Kasumi-1 (cell line): ENCODE results near the gene DMBX1.

ENCODE experiments used
- DNase-seq, 2 experiments: peaks; one replicate each; lab custom pipeline; 2025; lab: John Stamatoyannopoulos, UW

DMBX1 gene

DNA sequence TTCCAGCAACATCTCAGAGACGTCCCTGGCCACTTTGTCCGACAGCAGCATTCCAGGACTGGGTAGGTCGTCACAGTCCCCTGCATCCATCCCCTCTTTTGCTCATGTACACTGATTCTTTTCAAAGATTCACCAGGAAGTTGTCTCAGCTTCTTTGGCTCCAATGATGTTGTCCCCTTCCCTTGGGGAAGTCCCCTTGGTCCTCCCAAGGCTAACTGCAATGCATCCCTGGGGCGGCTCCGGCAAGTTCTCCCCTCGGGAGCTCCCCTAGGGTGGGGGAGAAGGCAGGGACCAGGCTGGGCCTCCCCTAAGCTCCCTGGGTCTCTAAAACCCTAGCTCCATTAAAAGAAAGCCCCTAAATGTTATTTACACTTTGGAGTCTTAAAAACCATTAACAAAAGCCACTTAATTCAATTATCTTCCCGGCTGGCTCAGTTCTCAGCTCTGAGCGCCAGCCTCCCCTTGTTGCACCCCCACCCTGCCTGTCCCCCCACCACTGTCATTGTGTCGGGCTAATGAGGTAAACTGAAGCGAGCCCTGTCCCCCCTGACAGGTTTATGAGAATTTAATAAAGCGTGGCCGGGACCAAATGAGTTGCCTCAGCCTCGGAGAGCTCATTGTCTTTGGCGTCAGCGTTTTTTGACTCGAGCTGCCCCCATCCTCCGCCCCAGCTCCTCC is 36.5 kb downstream of the DMBX1 start:
- no peak for DNase-seq

DNA sequence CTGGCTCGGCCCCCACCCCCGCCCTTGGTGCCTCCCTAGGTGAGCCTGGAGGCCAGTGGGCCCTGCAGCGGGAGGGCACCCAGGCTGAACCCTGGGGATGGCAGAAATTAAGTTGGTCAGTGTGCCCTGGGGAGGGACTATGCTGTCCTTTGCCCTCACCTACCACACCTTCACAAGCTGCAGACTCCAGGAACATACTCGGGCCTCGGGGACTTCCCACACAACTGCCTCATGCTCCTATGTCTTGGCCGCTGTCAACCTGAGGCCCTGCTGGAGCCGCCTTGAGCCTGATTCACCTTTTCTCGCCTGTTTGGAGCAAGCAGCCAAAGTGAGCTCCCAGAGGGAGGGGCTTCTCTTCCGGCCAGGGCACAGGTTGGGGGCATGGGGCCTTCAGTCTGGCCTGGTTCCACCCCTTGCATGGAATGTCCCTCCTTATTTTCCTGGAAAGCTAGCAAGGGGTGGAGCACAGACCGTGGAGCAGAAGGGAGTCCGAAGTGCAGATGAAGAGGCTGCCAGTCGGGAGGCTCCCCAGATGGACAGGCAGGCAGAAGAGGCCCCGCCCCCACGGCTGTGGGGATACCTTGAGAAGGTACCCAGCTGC is 37.2 kb downstream of the DMBX1 start:
- no peak for DNase-seq

DNA sequence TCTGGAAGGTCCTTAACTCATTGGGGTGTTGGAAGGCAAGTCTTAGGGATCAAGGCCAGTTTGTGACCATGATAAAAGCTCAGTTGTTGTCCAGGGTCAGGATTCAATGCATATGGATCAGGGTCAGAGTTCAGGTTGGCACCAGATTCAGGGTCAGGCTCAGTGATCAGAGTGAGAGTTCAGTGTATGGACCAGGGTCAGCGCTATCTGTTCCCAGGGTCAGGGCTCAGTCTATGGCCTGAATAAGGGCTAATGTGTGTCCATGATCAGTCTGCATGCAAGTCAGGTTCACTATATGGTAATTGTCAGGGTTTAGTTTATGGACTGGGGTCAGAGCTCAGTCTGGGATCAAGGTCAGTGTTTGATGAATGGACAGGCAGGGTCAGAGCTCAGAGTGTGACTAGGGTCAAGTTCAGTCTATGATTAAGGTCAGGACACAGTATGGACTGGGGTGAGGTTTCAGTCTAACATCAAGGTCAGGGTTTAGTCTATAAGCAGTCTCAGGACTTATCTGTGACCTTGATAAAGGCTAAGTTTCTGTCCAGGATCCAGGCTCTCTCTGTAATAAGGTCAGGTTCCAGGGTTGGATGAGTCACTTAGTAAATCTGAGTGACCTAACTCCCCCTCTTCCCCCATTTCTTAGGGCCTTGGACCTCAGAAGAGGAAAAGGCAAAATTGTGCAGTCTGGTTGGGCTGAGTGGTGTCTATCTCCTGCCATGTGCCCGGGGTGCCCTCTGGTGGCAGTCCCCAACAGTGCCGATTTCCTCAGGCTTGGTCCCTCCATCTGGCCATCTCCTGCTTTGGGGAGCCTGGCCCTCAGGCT is 38.0 kb downstream of the DMBX1 start:
- peak; percentile 57 to 84 for DNase-seq

DNA sequence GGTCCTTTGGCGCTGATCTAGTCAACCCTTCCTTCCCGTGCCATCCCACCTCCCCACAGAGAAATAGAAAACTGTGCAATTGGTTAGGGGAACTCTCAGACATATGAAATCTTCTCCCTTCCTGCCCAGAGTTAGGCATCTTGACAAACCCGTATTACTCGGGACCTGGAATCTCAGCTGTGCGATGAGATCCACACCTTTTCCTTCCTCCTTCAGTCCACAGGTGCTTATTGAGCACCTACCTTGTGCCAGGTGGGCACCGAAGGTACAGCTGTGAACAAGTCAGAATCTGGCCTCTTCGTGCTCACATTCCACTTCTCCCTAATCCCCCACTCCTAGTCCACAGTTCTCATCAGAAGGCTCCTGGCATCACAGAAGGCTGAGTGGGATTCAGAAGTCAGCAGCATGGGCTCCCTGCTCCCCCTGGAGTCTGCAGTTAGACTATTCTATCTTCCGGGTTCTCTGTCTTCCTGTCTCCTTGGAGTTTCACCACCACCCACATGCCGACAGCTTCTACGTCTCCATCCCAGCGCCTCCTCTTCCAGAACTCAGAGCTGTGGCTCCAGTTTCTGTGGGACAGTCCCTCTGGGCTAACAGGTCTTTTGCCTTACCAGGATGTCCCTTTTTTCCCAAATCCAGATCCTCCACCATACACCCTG is 38.8 kb downstream of the DMBX1 start:
- DNase-seq = peak in 1 of 2 experiments; percentile 19

DNA sequence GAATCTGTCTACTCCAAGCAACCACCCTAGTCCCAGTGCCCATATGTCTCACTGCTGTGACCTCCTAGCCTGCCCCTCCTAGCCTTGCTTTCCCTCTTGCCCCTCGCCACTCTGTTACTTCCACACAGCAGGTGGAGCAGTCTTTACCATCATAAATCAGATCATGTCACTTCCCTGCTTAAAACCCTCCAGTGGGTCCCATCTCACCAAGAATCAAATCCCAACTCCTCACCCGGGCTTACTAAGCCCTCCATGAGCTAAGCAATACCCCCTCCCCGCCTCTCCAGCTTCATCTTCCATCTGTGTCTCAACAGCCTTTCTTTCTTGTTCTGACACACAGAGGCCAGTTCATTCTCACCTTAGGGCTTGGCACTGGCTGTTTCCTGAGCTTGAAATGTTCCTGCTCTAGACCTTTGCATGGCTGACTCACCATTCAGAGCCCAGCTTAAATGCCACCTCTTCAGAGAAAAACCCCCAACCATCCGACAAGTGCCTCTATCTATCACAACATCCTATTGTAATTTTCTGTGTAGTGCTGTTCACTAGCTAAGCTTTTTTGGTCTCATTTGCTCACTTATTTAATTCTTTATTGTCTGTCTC is 39.5 kb downstream of the DMBX1 start:
- no peak for DNase-seq

DNA sequence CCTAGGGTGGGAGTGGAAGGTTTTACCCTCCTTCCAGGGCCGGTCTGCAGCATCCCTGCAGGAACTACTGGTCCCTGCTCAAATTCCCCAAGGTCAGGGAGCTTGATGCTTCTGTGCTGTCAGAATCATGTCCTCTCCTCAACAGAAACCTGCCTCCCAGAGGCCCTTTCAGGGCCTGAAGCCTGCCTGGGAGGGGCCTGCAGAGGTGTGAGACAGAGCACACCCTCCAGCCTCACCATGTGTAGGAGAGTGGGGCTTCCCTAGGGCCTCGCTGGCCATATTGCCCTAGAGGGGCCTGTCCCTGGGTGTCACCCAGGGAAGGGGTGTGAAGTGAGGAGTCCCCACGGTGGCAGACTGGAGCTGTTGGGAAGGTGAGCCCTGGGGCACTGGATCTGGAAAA is 40.7 kb downstream of the DMBX1 start:
- DNase-seq = no peak

DNA sequence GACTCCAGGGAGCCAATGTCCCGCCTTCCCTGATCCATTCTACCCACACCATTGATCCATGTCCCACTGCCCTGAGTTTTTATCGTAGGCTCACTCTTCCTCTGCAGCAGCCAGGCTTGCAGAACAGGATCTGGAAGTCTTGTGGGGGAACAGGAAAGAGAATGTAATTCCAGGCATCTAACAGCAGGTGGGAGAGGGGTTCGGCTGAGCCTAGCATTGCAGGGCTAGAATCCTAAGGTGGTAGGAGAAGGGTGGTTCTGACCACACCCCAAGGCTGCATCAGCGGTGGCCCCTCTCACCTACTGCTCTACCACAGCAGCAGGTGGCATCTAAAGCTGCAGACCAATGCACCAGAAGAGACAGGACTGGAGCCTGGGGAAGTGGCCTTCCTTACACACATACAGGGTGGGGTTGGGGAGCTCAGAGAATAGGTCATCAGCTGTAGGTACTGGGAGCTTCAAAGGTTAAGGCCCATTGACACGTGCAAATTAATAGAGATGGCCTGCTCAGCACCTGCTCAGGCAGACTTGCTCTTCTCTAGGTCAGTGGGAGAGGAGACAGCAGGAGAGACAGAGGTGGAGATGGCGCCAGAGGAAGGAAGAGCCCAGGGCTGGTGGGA is 41.3 kb downstream of the DMBX1 start:
- no peak for DNase-seq

DNA sequence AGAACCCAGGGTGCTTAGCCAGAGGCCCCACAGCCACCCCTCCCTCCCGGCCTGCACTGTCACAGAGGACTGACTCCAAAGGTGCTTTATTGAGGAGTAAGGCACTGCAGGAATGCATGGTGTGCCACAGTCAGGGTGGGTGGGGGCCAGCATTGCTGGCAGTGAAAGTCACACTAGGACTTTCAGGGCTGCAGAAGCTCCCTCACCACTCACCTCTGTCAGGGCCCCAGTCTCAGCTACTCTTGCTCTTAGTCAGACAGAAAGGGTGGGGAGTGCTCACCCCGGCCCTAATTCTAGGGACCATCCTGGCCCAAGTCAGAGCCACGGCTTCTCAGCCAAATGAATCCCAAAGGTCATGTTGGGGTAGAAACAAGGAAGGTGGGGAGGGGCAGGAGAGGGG is 42.5 kb downstream of the DMBX1 start:
- no peak for DNase-seq

DNA sequence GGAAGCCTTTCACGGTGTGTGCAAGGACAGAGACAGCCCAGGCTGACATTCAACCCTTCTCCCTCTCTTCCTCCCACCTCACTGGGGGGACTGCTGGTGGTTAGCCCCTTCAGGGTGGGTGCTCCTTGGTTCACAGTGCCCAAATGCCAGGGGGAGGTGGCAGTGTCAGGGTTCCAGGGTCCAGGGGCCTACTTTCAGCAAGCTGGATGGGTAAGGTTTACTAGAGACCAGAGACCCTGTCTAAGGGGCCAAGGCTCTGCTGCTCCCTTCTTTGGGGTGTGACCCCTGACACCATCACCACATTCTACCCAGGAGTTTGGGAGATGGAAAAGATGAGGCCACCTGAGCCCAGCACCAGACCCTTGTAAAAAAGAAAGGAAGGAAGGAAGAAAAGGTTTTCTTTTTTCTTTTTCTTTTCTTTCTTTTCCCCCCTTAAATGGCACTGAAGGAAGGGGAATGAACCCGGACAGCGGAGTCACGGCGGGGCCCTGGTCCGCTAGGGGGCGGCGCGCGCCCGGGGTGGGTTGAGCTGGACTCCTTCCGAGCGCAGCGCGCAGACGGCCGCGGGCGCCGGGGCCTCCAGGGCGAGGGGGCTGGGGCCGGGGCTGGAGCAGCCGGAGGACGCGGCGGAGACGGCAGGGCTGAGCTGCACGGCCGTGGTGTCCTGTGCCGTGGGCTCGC is 43.0 kb downstream of the DMBX1 start:
- DNase-seq = peak; percentile 39 to 47

DNA sequence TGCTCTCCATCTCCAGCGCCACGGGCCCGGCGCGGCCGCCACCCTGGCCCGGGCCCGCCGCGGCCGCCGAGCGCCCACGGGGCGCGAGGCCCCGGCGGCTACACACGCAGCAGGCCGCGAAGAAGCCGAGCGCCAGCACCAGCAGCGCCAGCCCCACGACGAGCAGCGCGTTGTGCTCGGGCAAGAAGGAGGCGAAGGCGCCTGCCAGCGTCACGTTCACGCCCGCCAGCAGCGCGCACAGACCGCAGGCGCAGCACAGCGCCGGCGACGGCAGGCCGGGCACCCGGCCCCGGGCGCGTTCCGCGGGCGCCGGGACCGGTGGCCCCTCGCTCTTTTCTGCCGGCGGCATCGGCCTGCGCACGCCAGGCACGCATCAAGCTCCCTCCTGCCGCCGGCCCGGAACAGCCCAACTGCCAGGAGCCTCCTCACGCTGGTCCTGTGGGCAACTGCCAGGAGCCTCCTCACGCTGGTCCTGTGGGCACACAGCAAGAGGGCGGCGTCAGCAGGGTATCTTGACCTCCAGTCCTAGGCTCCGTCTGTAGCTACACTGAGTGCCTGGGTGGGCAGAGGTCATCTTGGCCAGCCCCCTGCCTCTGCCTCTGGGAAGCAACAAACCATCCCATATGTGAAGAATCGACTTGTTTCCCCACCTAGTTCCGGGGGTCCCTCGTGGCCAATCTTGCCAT is 43.7 kb downstream of the DMBX1 start:
- DNase-seq = no peak

DNA sequence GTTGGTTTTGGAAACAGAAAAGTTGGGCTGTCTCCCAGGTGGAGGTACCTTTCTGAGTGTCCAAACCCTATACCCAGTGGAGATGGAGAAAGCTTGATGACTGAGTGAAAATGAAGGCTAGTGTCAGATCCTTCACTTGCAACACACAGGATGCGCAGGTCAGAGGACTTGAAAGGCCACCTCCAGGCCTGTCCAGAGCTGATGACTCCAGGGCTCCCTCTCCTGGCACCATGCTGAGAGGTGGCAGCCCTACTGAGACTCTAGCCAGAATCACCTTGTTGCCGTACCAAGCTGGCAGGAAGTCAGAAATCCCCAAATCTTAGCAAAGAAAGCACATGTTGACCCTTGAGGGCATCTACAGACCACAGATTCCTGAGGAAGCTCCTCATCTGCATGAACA is 45.4 kb downstream of the DMBX1 start:
- DNase-seq = peak; percentile 19 to 25

DNA sequence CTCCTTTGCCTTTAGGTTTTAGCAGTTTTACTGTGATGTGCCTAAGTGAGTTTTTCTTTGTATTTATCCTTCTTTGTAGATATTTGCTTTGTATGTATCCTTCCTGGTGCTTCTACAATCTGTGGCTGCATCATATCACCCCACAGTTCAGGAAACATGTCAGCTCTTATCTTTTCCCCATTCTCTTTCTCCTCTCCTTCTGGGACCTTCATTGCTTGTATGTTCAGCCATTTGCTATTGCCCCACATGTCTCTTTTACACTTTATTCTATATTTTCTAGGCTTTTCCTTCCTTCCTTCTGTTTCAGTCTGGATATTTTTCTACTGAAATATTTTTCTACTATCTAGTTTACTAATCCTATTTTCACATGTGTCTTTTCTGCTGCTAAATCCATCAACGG is 46.9 kb downstream of the DMBX1 start:
- no peak for DNase-seq

DNA sequence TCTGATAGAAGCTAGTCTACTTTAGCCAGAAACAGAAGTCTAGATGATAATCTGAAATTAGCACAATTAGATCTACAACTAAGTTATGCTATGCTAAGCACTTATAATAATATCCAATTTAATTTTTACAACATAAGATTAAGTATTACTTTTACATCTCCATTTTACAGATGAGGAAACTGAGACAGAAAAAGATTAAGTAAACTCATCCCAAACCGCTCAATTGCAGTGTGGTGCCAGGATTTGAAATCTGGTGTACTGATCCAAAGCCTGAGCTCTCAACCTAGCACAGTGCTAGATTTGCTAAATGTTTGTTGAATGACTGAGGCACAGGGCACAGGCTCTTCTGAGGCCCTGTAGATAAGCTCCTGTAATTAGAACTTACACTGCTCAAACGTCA is 48.0 kb downstream of the DMBX1 start:
- no peak for DNase-seq

DNA sequence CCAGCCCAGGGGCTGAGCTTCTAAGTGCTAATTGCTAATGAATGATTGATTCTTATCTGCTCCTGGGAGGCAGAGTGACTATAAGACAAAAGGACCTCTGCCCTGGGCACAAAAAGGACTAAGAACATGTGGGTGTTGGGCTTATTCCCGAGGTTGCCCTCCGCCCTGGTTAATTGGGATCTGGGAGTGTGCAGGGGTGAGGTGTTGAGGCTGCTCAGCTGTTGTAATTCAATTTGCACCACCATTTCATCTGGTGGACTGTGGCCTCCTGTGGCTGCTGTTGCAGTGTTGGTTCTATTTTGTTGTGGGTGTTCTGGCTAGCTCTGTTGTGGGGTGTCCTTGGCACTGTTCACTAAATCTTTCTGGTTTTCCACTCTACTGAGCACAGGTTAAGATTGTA is 48.5 kb downstream of the DMBX1 start:
- no peak for DNase-seq
